ENCODE measurements around the gene RCE1.

The RCE1 gene

GRCh38 chr11:66850588-66851238 lies 7.5 kb downstream of the RCE1 start:
- Histone ChIP-seq H3K27ac (ENCODE audit: extremely low read depth, low read depth, low read length) (no peak overlapping the region), H3K4me1 (ENCODE audit: control insufficient read depth, insufficient read depth, low read length) (no peaks in the 10 kb centered on the region), H3K36me3 (ENCODE audit: control insufficient read depth in 2 of 2, insufficient read depth in 1 of 2, low read length in 2 of 2) (peaks cover 0 to 47% of the 10 kb centered on the region in 2 experiments; a peak in 1 of 3 replicates), H3K4me3 (ENCODE audit: low read depth, low read length) (no peak overlapping the region), H3K9me3 (ENCODE audit: control insufficient read depth, insufficient read depth, low read depth, low read length) (no peaks in the 10 kb centered on the region)
- CTCF ChIA-PET: no interaction called here
- peak; percentile 38; the same call in 1 of the 2 replicates for TF ChIP-seq ZFHX2 (tag by site-specific recombination; conservative IDR thresholded peaks at IDR 0.05)
- 0 out of 2 replicates have a peak, but pooled peaks have one; percentile 30 for TF ChIP-seq EGR2 (tag by site-specific recombination; IDR thresholded peaks at IDR 0.05; ENCODE audit: low read depth)
- no peak for TF ChIP-seq ZNF626 (tag by site-specific recombination; IDR thresholded peaks at IDR 0.05)
- POLR2A ChIA-PET: no interaction called here

DNA sequence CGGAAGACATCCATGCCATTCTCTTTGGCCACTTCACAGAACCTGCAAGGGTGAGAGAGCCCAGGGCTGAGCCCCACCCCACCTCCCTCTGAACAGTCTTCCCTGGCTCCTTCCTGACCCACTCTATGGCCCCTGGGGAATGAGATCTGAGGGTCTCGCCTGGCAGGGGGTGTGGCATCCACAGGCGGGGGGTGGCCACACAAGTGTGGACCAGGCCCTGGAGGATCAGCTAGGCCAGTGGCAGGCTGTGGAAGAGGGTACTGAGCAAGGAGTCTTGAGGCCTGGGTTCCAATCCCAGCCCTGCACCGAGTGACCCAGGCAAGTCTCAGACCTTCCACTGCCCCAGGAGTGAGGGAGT lies 8.0 kb downstream of the RCE1 start:
- CTCF ChIA-PET: no interaction called here
- Histone ChIP-seq H3K4me3 (ENCODE audit: low read depth, low read length) (no peak overlapping the region), H3K9me3 (ENCODE audit: control insufficient read depth, insufficient read depth, low read depth, low read length) (no peaks in the 10 kb centered on the region), H3K36me3 (ENCODE audit: control insufficient read depth in 2 of 2, insufficient read depth in 1 of 2, low read length in 2 of 2) (peaks cover 0 to 42% of the 10 kb centered on the region in 2 experiments; a peak in 1 of 3 replicates), H3K27ac (ENCODE audit: extremely low read depth, low read depth, low read length) (no peak overlapping the region), H3K4me1 (ENCODE audit: control insufficient read depth, insufficient read depth, low read length) (no peaks in the 10 kb centered on the region)
- POLR2A ChIA-PET: interaction anchor here (1.1 kb wide), 1 partner anchor 8 kb away, joined by 4 read pairs; the partner anchor contains the start of gene RCE1
- no peak for TF ChIP-seq MYNN (tag by site-specific recombination; IDR thresholded peaks at IDR 0.05; ENCODE audit: borderline replicate concordance)
- TF ChIP-seq INSM2 (tag by site-specific recombination; IDR thresholded peaks at IDR 0.05): no peak
- no peak for TF ChIP-seq ZNF18 (tag by site-specific recombination; IDR thresholded peaks at IDR 0.05)
- TF ChIP-seq KLF17 (tag by site-specific recombination; IDR thresholded peaks at IDR 0.05): no peak
- TF ChIP-seq ZNF362 (tag by site-specific recombination; IDR thresholded peaks at IDR 0.05): no peak
- TF ChIP-seq ZNF366 (tag by site-specific recombination; conservative IDR thresholded peaks at IDR 0.05): no peak
- no peak for TF ChIP-seq ZNF394 (tag by site-specific recombination; IDR thresholded peaks at IDR 0.05; ENCODE audit: borderline replicate concordance)
- no peak for TF ChIP-seq AEBP2 (tag by site-specific recombination; IDR thresholded peaks at IDR 0.05; ENCODE audit: borderline replicate concordance)
- TF ChIP-seq ZBTB21 (tag by site-specific recombination; IDR thresholded peaks at IDR 0.05): no peak
- TF ChIP-seq ZFHX2 (tag by site-specific recombination; conservative IDR thresholded peaks at IDR 0.05): no peak
- no peak; the same call in 1 of the 2 replicates for TF ChIP-seq GLIS1 (tag by site-specific recombination; IDR thresholded peaks at IDR 0.05)
- no peak for TF ChIP-seq ZNF248 (tag by site-specific recombination; IDR thresholded peaks at IDR 0.05)
